HG02642 (cell line): Measurements from ENCODE around the gene HOMER1.

Source experiments
- ATAC-seq: cut with Tn5 transposase; IDR thresholded peaks from one replicate; pipeline ENCODE4 v1.9.1; 2021; ENCODE audit warnings: mild to moderate bottlenecking; ENCODE audit not compliant: unreplicated experiment, poor library complexity

The HOMER1 gene, protein sequence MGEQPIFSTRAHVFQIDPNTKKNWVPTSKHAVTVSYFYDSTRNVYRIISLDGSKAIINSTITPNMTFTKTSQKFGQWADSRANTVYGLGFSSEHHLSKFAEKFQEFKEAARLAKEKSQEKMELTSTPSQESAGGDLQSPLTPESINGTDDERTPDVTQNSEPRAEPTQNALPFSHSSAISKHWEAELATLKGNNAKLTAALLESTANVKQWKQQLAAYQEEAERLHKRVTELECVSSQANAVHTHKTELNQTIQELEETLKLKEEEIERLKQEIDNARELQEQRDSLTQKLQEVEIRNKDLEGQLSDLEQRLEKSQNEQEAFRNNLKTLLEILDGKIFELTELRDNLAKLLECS

GRCh38 chr5:79513704-79514390, at the start of gene HOMER1:
Gene HOMER1, minus strand, starts transcription at chr5:79514134. Its CDS starts 1,360 bp downstream, at chr5:79512774.
- peak; percentile 77 for ATAC-seq

DNA sequence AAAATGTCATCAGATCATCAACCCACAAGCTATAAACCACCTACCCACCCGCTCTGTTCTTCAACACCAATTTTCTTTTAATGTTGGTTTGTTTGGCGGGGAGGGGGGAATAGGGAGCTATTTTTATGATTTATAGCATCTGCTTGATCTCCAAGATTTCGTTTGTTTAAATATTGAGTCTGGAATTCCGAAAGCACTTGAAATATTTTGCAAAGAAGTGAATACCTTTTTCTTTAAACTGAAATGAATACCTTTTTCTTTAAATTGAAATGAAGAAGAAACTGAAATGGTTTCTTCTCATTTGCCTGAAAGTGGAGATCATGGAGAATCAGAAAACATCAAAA, 49.3 kb upstream of the HOMER1 start:
- no peak for ATAC-seq

- no peak for ATAC-seq
Measured at GRCh38 chr5:79562351-79563246, 48.7 kb upstream of the HOMER1 start.

DNA sequence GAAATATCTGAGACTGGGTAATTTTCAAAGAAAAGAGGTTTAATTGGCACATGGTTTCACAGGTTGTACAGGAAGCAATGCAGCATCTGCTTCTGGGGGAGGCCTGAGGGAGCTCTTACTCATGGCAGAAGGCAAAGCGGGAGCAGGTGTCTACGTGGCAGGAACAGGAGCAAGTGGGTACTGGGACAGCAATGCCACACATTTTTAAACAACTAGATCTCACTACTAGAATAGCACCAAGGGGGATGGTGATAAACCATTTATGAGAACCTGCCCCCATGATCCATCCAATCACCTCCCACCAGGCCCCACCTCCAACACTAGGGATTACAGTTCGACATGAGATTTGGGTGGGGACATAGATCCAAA, 47.6 kb upstream of the HOMER1 start:
- ATAC-seq, result peak; percentile 51

- ATAC-seq, result peak; percentile 82
Measured at GRCh38 chr5:79560771-79561524, 47.0 kb upstream of the HOMER1 start.

GRCh38 chr5:79555418-79555817, 41.5 kb upstream of the HOMER1 start:
- ATAC-seq, result no peak

GRCh38 chr5:79552984-79553383, 39.0 kb upstream of the HOMER1 start:
- ATAC-seq, result no peak

DNA sequence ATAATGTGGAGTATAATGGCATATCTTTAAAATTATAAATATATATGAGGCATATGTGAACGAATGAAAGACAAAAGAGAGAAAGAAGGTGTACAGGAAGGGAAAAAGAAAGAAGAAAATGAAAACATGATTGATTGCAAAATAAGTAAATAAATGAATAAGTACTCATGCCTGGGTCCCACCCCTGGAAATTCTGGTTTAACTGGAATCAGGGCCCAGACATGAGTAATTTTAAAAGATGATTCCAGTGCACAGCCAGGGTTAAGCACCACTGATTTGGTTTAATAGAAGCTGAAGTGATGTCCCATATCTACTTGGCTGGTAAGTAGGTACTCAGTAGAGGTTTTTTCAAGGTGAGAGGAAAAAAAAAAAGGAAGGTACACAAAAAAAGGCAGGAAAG, 34.0 kb upstream of the HOMER1 start:
- ATAC-seq, result no peak

GRCh38 chr5:79547429-79547822, 33.5 kb upstream of the HOMER1 start:
- ATAC-seq, result no peak

DNA sequence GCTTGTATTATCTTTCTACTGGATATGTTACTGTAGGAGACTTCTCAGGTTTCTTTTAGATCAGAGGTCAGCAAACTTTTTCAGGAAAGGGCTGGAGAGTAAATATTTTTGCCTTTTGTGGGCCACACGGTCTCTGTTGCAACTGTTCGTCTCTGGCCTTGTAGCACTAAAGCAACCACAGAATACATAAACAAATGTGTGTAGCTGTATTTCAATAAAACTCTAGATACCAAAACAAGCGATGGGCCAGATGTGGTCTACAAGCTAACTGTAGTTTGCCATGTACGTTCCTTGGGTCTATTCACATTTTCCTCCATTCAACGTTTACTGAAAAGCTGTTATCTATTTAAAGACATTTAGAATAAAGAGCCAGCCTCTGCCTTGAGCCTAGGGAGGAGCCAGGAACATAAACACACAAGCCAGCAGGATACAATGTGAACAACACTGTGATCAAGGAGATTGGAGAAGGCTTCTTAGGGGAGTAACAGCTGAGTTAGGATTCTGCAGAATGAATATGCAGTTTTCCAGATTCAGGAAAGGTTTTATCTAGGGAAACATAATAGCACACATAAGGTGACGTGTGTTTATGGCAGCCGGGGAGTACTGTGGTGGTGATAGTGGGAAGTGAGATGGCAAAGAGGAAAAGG, 33.0 kb upstream of the HOMER1 start:
- no peak for ATAC-seq

DNA sequence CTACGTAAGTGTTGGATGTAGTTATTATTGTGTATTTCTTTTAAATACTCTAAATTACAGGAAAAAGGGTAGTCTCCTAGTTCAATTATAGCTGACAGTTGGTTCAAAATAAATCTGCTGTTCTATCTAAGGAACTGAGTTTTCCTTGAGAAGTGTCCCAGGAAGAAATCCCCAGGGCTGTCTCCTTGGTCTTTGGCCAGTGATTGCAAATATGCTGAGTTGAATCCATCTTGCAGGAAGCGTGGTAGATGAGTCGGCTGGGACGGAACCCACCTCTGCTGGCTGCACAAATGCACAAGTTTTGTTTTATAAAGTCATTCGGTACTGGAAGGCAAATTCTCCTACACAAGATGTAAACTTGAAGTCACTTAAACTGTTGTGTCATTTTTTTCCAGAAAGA, 30.2 kb upstream of the HOMER1 start:
- no peak for ATAC-seq

GRCh38 chr5:79540939-79541338, 27.0 kb upstream of the HOMER1 start:
- ATAC-seq, result no peak

- no peak for ATAC-seq
Measured at GRCh38 chr5:79536193-79536906, 22.4 kb upstream of the HOMER1 start.

DNA sequence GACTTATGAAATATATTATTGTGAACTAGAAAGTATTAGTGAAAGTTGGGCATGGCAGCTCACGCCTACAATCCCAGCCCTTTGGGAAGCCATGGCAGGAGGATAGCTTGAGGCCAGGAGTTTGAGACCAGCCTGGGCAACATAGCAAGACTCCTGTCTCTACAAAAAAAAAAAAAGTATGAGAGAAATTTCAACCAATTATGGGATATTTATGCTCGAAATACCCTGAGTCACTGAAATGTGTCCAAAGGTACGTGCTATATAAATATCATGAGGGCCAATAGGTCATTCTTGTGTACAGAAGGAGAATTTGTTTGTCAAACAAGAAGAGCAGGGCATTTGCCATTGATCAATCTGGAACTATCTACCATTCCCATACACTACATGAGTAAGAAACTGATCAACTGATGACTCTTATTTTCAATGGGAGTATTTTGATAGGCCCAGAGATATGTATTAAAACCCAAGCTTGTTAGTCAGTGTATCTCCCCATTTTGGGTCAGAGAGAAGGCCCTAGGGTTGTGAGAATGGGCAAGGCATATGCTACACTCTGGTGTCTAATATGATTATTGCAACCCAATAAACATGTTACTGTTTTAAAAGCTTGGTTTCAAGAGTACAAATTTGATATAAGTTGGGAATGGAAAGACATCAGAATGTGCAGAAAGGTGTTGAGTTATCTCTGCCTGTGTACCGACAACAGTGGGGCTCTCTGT, 21.7 kb upstream of the HOMER1 start:
- ATAC-seq, result no peak

DNA sequence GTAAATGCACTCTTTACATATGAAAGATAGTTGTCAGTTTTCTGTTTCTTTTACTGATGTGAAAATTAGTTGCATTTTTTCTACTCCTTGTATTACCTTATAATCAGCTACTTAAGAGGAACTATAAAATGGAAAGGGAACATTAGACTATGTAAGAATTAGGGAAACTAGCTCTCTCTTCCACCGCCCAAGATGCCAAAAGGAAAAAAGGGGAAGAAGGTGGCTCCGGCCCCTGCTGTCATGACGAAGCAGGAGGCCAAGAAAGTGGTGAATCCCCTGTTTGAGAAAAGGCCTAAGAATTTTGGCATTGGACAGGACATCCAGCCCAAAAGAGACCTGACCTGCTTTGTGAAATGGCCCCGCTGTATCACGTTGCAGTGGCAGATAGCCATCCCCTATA, 15.2 kb upstream of the HOMER1 start:
- ATAC-seq, result no peak

DNA sequence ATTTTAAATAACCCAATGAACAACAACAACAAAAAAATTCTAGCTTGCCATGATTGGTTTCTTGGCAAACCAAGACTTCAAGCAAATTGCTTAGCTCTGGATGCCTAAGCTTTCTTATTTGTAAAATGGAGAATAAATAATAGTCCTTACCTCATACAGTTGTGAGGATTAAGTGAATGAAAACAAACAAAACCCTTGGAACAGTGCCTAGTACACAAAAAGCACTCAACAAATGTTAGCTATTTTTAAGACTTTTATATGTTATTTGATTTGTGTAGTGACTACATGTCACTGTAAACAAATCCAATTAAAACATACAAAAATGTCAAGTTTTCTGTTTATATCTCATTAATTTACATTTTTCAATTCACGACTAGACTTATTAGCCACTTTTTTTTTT, 13.5 kb upstream of the HOMER1 start:
- no peak for ATAC-seq

GRCh38 chr5:79526928-79527327, 13.0 kb upstream of the HOMER1 start:
- ATAC-seq, result no peak

- no peak for ATAC-seq
Measured at GRCh38 chr5:79526493-79526892, 12.6 kb upstream of the HOMER1 start.

GRCh38 chr5:79521156-79521555, 7.2 kb upstream of the HOMER1 start:
- ATAC-seq, result no peak
